Liver (tissue), 3 donors: Measurements from ENCODE around the gene RSU1.

Experiments
- EGR1 ChIP-seq, 2 donors: IDR thresholded peaks; 2 replicates each; pipeline ENCODE4 v1.6.1; 2016 to 2018; ENCODE audit warnings: antibody characterized with exemption in 2 of 2, low read depth in 2 of 2
- HNF4A ChIP-seq, 2 donors: conservative IDR thresholded peaks; 2 replicates each; pipeline ENCODE4 v1.6.1; 2016; ENCODE audit warnings: antibody characterized with exemption in 2 of 2, mild to moderate bottlenecking in 2 of 2
- JUND ChIP-seq, 2 donors: IDR thresholded peaks; 2 replicates each; pipeline ENCODE4 v1.6.1; 2016; ENCODE audit warnings: antibody characterized with exemption in 2 of 2
- RAD21 ChIP-seq, 2 donors: IDR thresholded peaks; 2 replicates each; pipeline ENCODE4 v1.6.1; 2016; ENCODE audit warnings: antibody characterized with exemption in 2 of 2, mild to moderate bottlenecking in 2 of 2
- TF ChIP-seq, protein P1 (sequence below): fragments of 150-350 bp; IDR thresholded peaks from 2 replicates; pipeline ENCODE4 v1.5.1; 2017; ENCODE audit warnings: improper control_type of control experiment, low read depth, low read length; ENCODE audit not compliant: missing input control
- TF ChIP-seq, protein P2 (sequence below): IDR thresholded peaks from 2 replicates; pipeline ENCODE4 v1.6.1; 2016; ENCODE audit warnings: antibody characterized with exemption, mild to moderate bottlenecking
- donor health status: healthy.
- donor health status: healthy.

DNA sequence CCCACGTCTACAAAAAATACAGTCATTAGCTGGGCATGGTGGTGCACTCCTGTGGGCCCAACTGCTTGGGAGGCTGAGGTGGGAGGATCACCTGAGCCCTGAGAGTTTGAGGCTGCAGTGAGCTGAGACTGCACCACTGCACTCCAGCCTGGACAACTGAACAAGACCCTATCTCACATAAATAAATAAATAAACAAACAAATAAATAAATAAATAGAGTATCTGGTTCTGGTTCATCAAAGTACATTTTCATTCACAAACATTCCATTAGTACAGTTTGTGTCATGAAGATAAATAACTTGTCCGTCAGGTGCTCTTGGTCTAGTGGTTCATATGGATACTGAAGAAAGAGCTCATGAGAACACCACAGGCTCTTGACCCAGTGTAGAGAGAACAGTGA is 96.4 kb downstream of the RSU1 start:
- TF ChIP-seq, protein P1, sequence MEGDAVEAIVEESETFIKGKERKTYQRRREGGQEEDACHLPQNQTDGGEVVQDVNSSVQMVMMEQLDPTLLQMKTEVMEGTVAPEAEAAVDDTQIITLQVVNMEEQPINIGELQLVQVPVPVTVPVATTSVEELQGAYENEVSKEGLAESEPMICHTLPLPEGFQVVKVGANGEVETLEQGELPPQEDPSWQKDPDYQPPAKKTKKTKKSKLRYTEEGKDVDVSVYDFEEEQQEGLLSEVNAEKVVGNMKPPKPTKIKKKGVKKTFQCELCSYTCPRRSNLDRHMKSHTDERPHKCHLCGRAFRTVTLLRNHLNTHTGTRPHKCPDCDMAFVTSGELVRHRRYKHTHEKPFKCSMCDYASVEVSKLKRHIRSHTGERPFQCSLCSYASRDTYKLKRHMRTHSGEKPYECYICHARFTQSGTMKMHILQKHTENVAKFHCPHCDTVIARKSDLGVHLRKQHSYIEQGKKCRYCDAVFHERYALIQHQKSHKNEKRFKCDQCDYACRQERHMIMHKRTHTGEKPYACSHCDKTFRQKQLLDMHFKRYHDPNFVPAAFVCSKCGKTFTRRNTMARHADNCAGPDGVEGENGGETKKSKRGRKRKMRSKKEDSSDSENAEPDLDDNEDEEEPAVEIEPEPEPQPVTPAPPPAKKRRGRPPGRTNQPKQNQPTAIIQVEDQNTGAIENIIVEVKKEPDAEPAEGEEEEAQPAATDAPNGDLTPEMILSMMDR: no peak
- TF ChIP-seq JUND (IDR thresholded peaks at IDR 0.05): no peak
- no peak for TF ChIP-seq EGR1 (IDR thresholded peaks at IDR 0.05; ENCODE audit: low read depth in 2 of 2)
- no peak for TF ChIP-seq RAD21 (IDR thresholded peaks at IDR 0.05)
- TF ChIP-seq HNF4A (conservative IDR thresholded peaks at IDR 0.05): no peak
- TF ChIP-seq, protein P2, sequence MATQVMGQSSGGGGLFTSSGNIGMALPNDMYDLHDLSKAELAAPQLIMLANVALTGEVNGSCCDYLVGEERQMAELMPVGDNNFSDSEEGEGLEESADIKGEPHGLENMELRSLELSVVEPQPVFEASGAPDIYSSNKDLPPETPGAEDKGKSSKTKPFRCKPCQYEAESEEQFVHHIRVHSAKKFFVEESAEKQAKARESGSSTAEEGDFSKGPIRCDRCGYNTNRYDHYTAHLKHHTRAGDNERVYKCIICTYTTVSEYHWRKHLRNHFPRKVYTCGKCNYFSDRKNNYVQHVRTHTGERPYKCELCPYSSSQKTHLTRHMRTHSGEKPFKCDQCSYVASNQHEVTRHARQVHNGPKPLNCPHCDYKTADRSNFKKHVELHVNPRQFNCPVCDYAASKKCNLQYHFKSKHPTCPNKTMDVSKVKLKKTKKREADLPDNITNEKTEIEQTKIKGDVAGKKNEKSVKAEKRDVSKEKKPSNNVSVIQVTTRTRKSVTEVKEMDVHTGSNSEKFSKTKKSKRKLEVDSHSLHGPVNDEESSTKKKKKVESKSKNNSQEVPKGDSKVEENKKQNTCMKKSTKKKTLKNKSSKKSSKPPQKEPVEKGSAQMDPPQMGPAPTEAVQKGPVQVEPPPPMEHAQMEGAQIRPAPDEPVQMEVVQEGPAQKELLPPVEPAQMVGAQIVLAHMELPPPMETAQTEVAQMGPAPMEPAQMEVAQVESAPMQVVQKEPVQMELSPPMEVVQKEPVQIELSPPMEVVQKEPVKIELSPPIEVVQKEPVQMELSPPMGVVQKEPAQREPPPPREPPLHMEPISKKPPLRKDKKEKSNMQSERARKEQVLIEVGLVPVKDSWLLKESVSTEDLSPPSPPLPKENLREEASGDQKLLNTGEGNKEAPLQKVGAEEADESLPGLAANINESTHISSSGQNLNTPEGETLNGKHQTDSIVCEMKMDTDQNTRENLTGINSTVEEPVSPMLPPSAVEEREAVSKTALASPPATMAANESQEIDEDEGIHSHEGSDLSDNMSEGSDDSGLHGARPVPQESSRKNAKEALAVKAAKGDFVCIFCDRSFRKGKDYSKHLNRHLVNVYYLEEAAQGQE: no peak
